Fibroblast of lung (primary cell): Measurements from ENCODE around the gene NDST3. TPM values are rescaled to one million over a fixed set of nuclear protein-coding genes. Genes with fewer than 3 reads are reported as not detected.

ENCODE experiments used
- DNase-seq, 2 donors: peaks; one replicate each; pipeline versions ENCODE4 v3.0.0 to v3.0.0-alpha.2; 2010; ENCODE audit warnings: low read depth in 2 of 2
- H2AFZ ChIP-seq: 2 replicates; pipeline ENCODE4 v1.5.1; 2012; ENCODE audit warnings: low read length, control low read depth, inconsistent platforms
- H3K27ac ChIP-seq: 2 replicates; pipeline ENCODE4 v1.5.1; 2011; ENCODE audit warnings: low read length, control low read depth; ENCODE audit not compliant: insufficient read depth
- H3K27me3 ChIP-seq: 2 replicates; pipeline ENCODE4 v1.5.1; 2011; ENCODE audit warnings: mild to moderate bottlenecking, low read length; ENCODE audit not compliant: control insufficient read depth, insufficient read depth
- H3K36me3 ChIP-seq: 2 replicates; pipeline ENCODE4 v1.5.1; 2011; ENCODE audit warnings: low read length; ENCODE audit not compliant: control insufficient read depth, insufficient read depth
- H3K4me1 ChIP-seq: 2 replicates; pipeline ENCODE4 v1.5.1; 2011; ENCODE audit warnings: low read length; ENCODE audit not compliant: control insufficient read depth, insufficient read depth; ENCODE audit errors: extremely low read depth
- H3K4me2 ChIP-seq: 2 replicates; pipeline ENCODE4 v1.5.1; 2011; ENCODE audit warnings: low read length, control low read depth; ENCODE audit not compliant: insufficient read depth; ENCODE audit errors: extremely low read depth
- H3K4me3 ChIP-seq, 4 experiments: fragments of 200-600 bp in 1 of 4; sonication (generic) in 1 of 4; replicated peaks in 1 of 4; 2 replicates each; pipeline ENCODE4 v1.5.1; 2011 to 2016; ENCODE audit warnings: low read length in 4 of 4, low read depth in 3 of 4, mild to moderate bottlenecking in 3 of 4, control low read depth in 2 of 4, inconsistent platforms in 1 of 4, mixed read lengths in 1 of 4; ENCODE audit not compliant: insufficient read depth in 1 of 4; ENCODE audit errors: control extremely low read depth in 1 of 4
- H3K79me2 ChIP-seq: 2 replicates; pipeline ENCODE4 v1.5.1; 2012; ENCODE audit warnings: mild to moderate bottlenecking, low read length, inconsistent platforms; ENCODE audit not compliant: control insufficient read depth, insufficient read depth
- H3K9ac ChIP-seq: 2 replicates; pipeline ENCODE4 v1.5.1; 2011; ENCODE audit warnings: mild to moderate bottlenecking, low read length, control low read depth; ENCODE audit not compliant: insufficient read depth
- H3K9me3 ChIP-seq: 2 replicates; pipeline ENCODE4 v1.5.1; 2012; ENCODE audit warnings: low read depth, low read length; ENCODE audit not compliant: control insufficient read depth, insufficient read depth
- H4K20me1 ChIP-seq: 2 replicates; pipeline ENCODE4 v1.5.1; 2011; ENCODE audit warnings: low read length; ENCODE audit not compliant: control insufficient read depth, insufficient read depth; ENCODE audit errors: extremely low read depth
- EZH2 ChIP-seq: IDR thresholded peaks from 2 replicates; pipeline ENCODE4 v1.5.1; 2012; ENCODE audit warnings: low read length, control low read depth, mild to moderate bottlenecking; ENCODE audit errors: missing control alignments
- polyA plus RNA-seq, 2 donors: library from polyadenylated mRNA; depleted of rRNA in 1 of 2; stranded (reverse) in 1 of 2; unstranded in 1 of 2; fragments of >200 nt; gene quantifications; 2 replicates each; pipeline ENCODE4 v1.2.1, GENCODE V29; 2011 to 2012; ENCODE audit warnings: missing spikeins in 1 of 2
- total RNA-seq: library from RNA; depleted of rRNA; stranded (reverse); fragments of >200 nt; gene quantifications from 2 replicates; pipeline ENCODE4 v1.2.1, GENCODE V29; 2014
- TF ChIP-seq, protein P1 (sequence below), 2 donors: IDR thresholded peaks in 1 of 2; conservative IDR thresholded peaks in 1 of 2; 1 replicate in 1 of 2; 2 replicates in 1 of 2; pipeline ENCODE4 v1.5.1; 2011 to 2012; ENCODE audit warnings: low read length in 2 of 2, control low read depth in 1 of 2, inconsistent platforms in 1 of 2, low read depth in 1 of 2, mild to moderate bottlenecking in 1 of 2

NDST3 gene
- total and polyA plus RNA-seq, 2 donors (not counting 1 experiment from before 2014, with no cell fraction given): 0.16 TPM; not detected in 1

GRCh38 chr4:118226311-118227010 lies 192.2 kb downstream of the NDST3 start:
- Histone ChIP-seq H3K9me3 (no peaks in the 10 kb centered on the region), H3K4me2 (no peak overlapping the region), H3K4me1 (no peaks in the 10 kb centered on the region), H3K9ac (no peak overlapping the region), H3K4me3 (no peak overlapping the region), H3K36me3 (no peaks in the 10 kb centered on the region), H4K20me1 (no peaks in the 10 kb centered on the region), H3K27me3 (no peaks in the 10 kb centered on the region), H3K27ac (no peak overlapping the region), H2AFZ (no peak overlapping the region), H3K79me2 (no peaks in the 10 kb centered on the region)
- TF ChIP-seq, protein P1, sequence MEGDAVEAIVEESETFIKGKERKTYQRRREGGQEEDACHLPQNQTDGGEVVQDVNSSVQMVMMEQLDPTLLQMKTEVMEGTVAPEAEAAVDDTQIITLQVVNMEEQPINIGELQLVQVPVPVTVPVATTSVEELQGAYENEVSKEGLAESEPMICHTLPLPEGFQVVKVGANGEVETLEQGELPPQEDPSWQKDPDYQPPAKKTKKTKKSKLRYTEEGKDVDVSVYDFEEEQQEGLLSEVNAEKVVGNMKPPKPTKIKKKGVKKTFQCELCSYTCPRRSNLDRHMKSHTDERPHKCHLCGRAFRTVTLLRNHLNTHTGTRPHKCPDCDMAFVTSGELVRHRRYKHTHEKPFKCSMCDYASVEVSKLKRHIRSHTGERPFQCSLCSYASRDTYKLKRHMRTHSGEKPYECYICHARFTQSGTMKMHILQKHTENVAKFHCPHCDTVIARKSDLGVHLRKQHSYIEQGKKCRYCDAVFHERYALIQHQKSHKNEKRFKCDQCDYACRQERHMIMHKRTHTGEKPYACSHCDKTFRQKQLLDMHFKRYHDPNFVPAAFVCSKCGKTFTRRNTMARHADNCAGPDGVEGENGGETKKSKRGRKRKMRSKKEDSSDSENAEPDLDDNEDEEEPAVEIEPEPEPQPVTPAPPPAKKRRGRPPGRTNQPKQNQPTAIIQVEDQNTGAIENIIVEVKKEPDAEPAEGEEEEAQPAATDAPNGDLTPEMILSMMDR (conservative IDR thresholded peaks at IDR 0.05 in 1 of 2, IDR thresholded peaks at IDR 0.05 in 1 of 2; ENCODE audit: low read depth in 1 of 2, low read length in 2 of 2): no peak
- TF ChIP-seq EZH2: no peak
- no peak for DNase-seq

DNA sequence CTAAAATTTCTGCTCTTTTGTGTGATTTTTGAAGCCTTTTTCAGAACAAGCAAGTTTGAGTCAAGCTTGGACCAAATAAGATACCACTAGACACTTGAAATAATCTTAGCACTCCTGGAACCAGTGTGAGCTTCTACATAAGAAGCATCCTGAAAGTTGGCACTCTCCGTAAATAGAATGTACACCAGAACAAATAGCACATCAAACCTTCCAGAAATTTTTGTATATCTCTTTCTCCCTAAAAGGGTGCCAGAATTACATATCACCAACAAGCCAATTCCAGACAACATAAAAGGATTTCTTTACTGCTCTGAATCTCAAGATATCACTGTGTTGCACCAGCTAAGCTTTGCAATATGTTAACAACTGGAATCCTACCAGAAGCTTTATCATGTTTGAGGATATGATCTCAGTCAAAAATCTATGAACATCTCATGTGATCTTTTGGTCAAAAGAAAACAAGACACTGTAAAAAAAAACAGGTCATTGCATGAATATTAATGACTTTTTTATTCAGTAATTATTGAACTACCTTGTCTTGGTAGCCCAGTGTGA lies 201.4 kb downstream of the NDST3 start:
- H3K27ac ChIP-seq: no peak overlapping the region
- H3K4me1 ChIP-seq: no peaks in the 10 kb centered on the region
- no peaks in the 10 kb centered on the region for H3K79me2 ChIP-seq
- TF ChIP-seq EZH2: no peak
- TF ChIP-seq, protein P1 (conservative IDR thresholded peaks at IDR 0.05 in 1 of 2, IDR thresholded peaks at IDR 0.05 in 1 of 2; ENCODE audit: low read depth in 1 of 2, low read length in 2 of 2): no peak
- H2AFZ ChIP-seq: no peak overlapping the region
- no peak for DNase-seq
- no peaks in the 10 kb centered on the region for H4K20me1 ChIP-seq
- H3K4me2 ChIP-seq: no peak overlapping the region
- no peaks in the 10 kb centered on the region for H3K9me3 ChIP-seq
- H3K27me3 ChIP-seq: no peaks in the 10 kb centered on the region
- H3K36me3 ChIP-seq: no peaks in the 10 kb centered on the region
- H3K4me3 ChIP-seq: no peak overlapping the region
- H3K9ac ChIP-seq: no peak overlapping the region

DNA sequence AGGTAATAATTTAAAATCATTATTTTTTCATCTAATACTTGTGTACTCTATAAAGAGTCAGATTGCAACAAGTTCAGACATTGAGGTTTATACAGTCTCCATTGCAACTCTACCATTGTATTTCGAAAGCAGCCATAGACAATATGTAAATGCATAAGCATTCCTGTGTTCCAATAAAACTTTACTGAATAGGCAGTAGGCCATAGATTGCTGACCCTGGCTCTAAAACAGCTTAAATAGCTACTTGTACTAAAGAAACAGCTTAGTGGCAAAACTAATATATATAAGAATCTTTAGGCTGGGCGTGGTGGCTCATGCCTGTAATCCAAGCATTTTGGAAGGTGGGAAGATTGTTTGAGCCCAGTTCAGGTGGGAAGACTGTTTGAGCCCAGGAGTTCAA lies 203.2 kb downstream of the NDST3 start:
- H3K27me3 ChIP-seq: no peaks in the 10 kb centered on the region
- no peak overlapping the region for H3K27ac ChIP-seq
- no peaks in the 10 kb centered on the region for H3K79me2 ChIP-seq
- no peak overlapping the region for H3K4me3 ChIP-seq
- H2AFZ ChIP-seq: no peak overlapping the region
- H3K4me2 ChIP-seq: no peak overlapping the region
- no peaks in the 10 kb centered on the region for H3K4me1 ChIP-seq
- no peak for DNase-seq
- no peaks in the 10 kb centered on the region for H3K36me3 ChIP-seq
- TF ChIP-seq, protein P1 (conservative IDR thresholded peaks at IDR 0.05 in 1 of 2, IDR thresholded peaks at IDR 0.05 in 1 of 2; ENCODE audit: low read depth in 1 of 2, low read length in 2 of 2): no peak
- no peak for TF ChIP-seq EZH2
- no peak overlapping the region for H3K9ac ChIP-seq
- no peaks in the 10 kb centered on the region for H3K9me3 ChIP-seq
- no peaks in the 10 kb centered on the region for H4K20me1 ChIP-seq
